Measurements from ENCODE around the gene STEAP4.

DNA sequence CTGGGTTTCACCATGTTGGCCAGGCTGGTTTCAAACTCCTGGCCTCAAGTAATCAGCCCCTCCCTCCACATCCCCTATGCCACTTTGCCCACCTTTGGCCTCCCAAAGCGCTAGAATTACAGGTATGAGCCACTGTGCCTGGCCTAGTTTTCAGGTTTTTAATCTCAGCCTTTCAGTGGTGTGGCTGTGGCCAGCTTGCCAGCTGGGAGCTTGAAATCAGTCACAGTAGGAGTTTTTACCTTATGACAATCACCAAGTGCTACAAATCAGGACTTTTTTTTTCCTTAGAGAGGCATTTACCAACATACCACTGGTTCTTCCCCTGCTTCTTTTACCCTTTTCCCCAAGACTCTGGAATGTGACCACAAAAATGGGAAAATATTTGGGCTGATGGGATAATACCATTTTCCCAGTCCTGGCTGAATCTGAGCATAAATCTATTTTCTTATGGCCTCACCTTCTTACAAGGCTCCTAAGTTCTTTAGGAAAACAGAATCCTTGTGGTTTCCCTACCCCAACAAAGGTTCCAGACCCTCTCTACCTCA is 6.2 kb downstream of the STEAP4 start:
- TF ChIP-seq JUND (IDR thresholded peaks at IDR 0.05): no peak
- no peak for TF ChIP-seq CTCF (IDR thresholded peaks at IDR 0.05; ENCODE audit: low read depth, low read length, missing input control)
- TF ChIP-seq ZBTB33 (IDR thresholded peaks at IDR 0.05): no peak
- no peak for TF ChIP-seq GABPA (IDR thresholded peaks at IDR 0.05 in 1 of 2, conservative IDR thresholded peaks at IDR 0.05 in 1 of 2)
- TF ChIP-seq, protein P1, sequence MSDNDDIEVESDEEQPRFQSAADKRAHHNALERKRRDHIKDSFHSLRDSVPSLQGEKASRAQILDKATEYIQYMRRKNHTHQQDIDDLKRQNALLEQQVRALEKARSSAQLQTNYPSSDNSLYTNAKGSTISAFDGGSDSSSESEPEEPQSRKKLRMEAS (IDR thresholded peaks at IDR 0.05): no peak
- TF ChIP-seq EGR1 (IDR thresholded peaks at IDR 0.05; ENCODE audit: low read depth in 2 of 2): no peak
- TF ChIP-seq YY1 (IDR thresholded peaks at IDR 0.05): no peak

All from liver (tissue), 3 donors.